Measurements from ENCODE around the gene VEPH1. TPM values are rescaled to one million over a fixed set of nuclear protein-coding genes. Genes with fewer than 3 reads are reported as not detected.

Gene VEPH1
- total RNA-seq, 4 donors from 2014 or later = 0.59 to 4.7 (median 2.7) TPM

DNA sequence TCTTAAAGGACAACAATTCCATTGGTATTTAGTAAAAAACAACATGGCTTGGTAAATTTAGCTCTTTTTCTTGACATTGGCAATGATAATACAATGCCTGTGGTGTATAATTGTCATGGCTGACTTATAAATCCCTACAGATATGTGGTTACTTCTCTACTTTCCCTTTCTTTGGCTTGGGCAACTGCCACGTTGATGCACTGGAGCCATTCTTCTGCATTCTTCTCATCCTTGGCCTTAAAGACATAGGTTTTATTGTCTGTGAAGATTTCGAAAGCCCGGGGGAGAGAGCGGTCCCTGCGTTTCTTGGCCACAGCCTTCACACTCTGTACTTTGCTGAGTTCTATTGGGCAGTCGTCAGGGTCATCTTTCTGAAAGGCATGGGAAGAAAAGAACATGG lies 242.2 kb downstream of the VEPH1 start:
- no peak overlapping the region for H3K4me3 ChIP-seq (ENCODE audit: low read depth, poor library complexity, severe bottlenecking)
- DNase-seq (ENCODE audit: low spot score in 2 of 2) = no peak
- TF ChIP-seq POLR2A (IDR thresholded peaks at IDR 0.05) (no peak), CTCF (IDR thresholded peaks at IDR 0.05) (no peak)
- 73 to 79% methylated on average over 6 of the region's 6 CpGs for WGBS, 2 donors
- intact Hi-C loops (cut with DNase I; ENCODE audit: low total_unique reads) = no loop called here

GRCh38 chr3:157259825-157260224 lies 243.4 kb downstream of the VEPH1 start:
- WGBS, 2 donors = 86 to 88% methylated on average over 2 of the region's 2 CpGs
- intact Hi-C loops (cut with DNase I; ENCODE audit: low total_unique reads) = no loop called here
- DNase-seq (ENCODE audit: low spot score in 2 of 2) = no peak
- no peak overlapping the region for H3K4me3 ChIP-seq (ENCODE audit: low read depth, poor library complexity, severe bottlenecking)
- TF ChIP-seq CTCF (IDR thresholded peaks at IDR 0.05) (no peak), POLR2A (IDR thresholded peaks at IDR 0.05) (no peak)

- 81 to 94% methylated on average over 5 of the region's 5 CpGs for WGBS, 2 donors
- no peak for TF ChIP-seq CTCF (IDR thresholded peaks at IDR 0.05)
- TF ChIP-seq POLR2A (IDR thresholded peaks at IDR 0.05) = no peak
- DNase-seq (ENCODE audit: low spot score in 2 of 2) = no peak
- no peak overlapping the region for H3K4me3 ChIP-seq (ENCODE audit: low read depth, poor library complexity, severe bottlenecking)
- intact Hi-C loops (cut with DNase I; ENCODE audit: low total_unique reads) = no loop called here
Measured at GRCh38 chr3:157257101-157257500, 246.1 kb downstream of the VEPH1 start.

DNA sequence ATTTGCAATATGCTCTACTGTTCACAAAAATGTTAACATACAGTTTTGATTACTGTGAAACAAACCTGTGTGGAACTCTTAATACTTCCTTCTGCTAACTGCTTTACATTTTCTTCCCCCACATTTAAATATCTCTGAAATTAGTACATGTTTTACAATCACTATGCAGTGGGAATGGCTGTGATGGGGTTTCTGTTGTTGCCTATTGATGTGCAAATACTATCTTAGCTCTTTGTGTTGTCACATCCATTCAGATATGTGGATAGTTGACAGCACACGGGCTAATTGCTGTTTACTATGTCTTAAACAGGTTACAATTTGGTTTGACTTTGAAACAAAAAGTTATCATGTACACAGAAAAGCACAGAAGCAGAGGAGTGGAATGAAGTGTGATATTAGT lies 247.4 kb downstream of the VEPH1 start:
- TF ChIP-seq POLR2A (IDR thresholded peaks at IDR 0.05) = no peak
- TF ChIP-seq CTCF (IDR thresholded peaks at IDR 0.05) = no peak
- 42 to 53% methylated on average over 1 of the region's 1 CpG for WGBS, 2 donors

GRCh38 chr3:157251685-157252084 lies 251.5 kb downstream of the VEPH1 start:
- TF ChIP-seq CTCF (IDR thresholded peaks at IDR 0.05) (no peak), POLR2A (IDR thresholded peaks at IDR 0.05) (no peak)
- no peak for DNase-seq (ENCODE audit: low spot score in 2 of 2)
- WGBS, 2 donors = 88 to 89% methylated on average over 3 of the region's 3 CpGs
- H3K4me3 ChIP-seq (ENCODE audit: low read depth, poor library complexity, severe bottlenecking) = no peak overlapping the region
- intact Hi-C loops (cut with DNase I; ENCODE audit: low total_unique reads) = no loop called here

More for the DNA sequence above, 247.4 kb downstream of the VEPH1 start:
- no peak for DNase-seq (ENCODE audit: low spot score in 2 of 2)
- intact Hi-C loops (cut with DNase I; ENCODE audit: low total_unique reads) = no loop called here
- no peak overlapping the region for H3K4me3 ChIP-seq (ENCODE audit: low read depth, poor library complexity, severe bottlenecking)

- H3K4me3 ChIP-seq (ENCODE audit: low read depth, poor library complexity, severe bottlenecking) = no peak overlapping the region
- DNase-seq (ENCODE audit: low spot score in 2 of 2) = no peak
- no peak for TF ChIP-seq CTCF (IDR thresholded peaks at IDR 0.05)
- no peak for TF ChIP-seq POLR2A (IDR thresholded peaks at IDR 0.05)
- intact Hi-C loops (cut with DNase I; ENCODE audit: low total_unique reads) = no loop called here
- WGBS, 2 donors = 93 to 95% methylated on average over 5 of the region's 5 CpGs
Measured at GRCh38 chr3:157249606-157250005, 253.6 kb downstream of the VEPH1 start.

All from lower leg skin (tissue), 4 donors.